ENCODE measurements around the gene CDKL4.

GRCh38 chr2:39135690-39136259 is 108.0 kb downstream of the CDKL4 start:
- TF ChIP-seq CTCF (tag by site-specific recombination; IDR thresholded peaks at IDR 0.05) (no peak), ZNF580 (tag by site-specific recombination; IDR thresholded peaks at IDR 0.05) (no peak), MYNN (tag by site-specific recombination; IDR thresholded peaks at IDR 0.05; ENCODE audit: borderline replicate concordance) (no peak), ZNF184 (tag by site-specific recombination; IDR thresholded peaks at IDR 0.05) (no peak), ZBTB8A (tag by site-specific recombination; IDR thresholded peaks at IDR 0.05) (no peak), ZNF362 (tag by site-specific recombination; IDR thresholded peaks at IDR 0.05) (no peak)
